ENCODE results near the gene IFFO2. TPM values are rescaled to one million over a fixed set of nuclear protein-coding genes. Genes with fewer than 3 reads are reported as not detected.

Gene IFFO2
- total and polyA plus RNA-seq, 2 donors (not counting 1 experiment from before 2014, with no cell fraction given), result 16.8 to 19.2 TPM

- Histone ChIP-seq H3K27ac (ENCODE audit: low read length in 2 of 2) (no peak overlapping the region), H3K79me2 (ENCODE audit: control insufficient read depth, insufficient read depth, low read length) (no peaks in the 10 kb centered on the region), H3K27me3 (replicated peaks in 1 of 4; ENCODE audit: control extremely low read depth in 1 of 4, control insufficient read depth in 3 of 4, insufficient read depth in 4 of 4, low read length in 3 of 4) (peaks cover 0 to 2% (median 1%) of the 10 kb centered on the region in 4 experiments), H3K36me3 (replicated peaks in 1 of 2; ENCODE audit: control extremely low read depth in 1 of 2, control insufficient read depth in 1 of 2, extremely low read depth in 1 of 2, insufficient read depth in 2 of 2, low read length in 1 of 2) (no peaks in the 10 kb centered on the region), H3K9me3 (ENCODE audit: control extremely low read depth in 1 of 3, control insufficient read depth in 2 of 3, insufficient read depth in 1 of 3, low read length in 2 of 3) (no peaks in the 10 kb centered on the region), H3K4me2 (replicated peaks; ENCODE audit: low read depth, low read length, poor library complexity, severe bottlenecking) (no peak overlapping the region), H2AFZ (ENCODE audit: insufficient read depth, low read depth, low read length, poor library complexity, severe bottlenecking) (no peak overlapping the region), H4K20me1 (ENCODE audit: control insufficient read depth, insufficient read depth, low read length, poor library complexity, severe bottlenecking) (no peaks in the 10 kb centered on the region), H3K4me3 (ENCODE audit: control extremely low read depth in 1 of 5, extremely low read depth in 1 of 5, insufficient read depth in 1 of 5, low read depth in 2 of 5, low read length in 4 of 5) (no peak overlapping the region), H3K9ac (ENCODE audit: low read length) (no peak overlapping the region), H3K4me1 (ENCODE audit: control insufficient read depth in 2 of 2, insufficient read depth in 2 of 2, low read length in 2 of 2) (no peaks in the 10 kb centered on the region)
- POLR2A ChIA-PET, result no interaction called here
- Mint-ChIP-seq H3K4me1 (no peaks in the 10 kb centered on the region), H3K4me3 (no peak overlapping the region), H3K27me3 (peaks cover 15% of the 10 kb centered on the region), H3K9me3 (ENCODE audit: insufficient read depth) (no peaks in the 10 kb centered on the region), H3K27ac (no peak overlapping the region)
- no peak for DNase-seq
- no peak for ATAC-seq (ENCODE audit: low read depth)
- intact Hi-C loops (cut with micrococcal nuclease), result no loop called here
- TF ChIP-seq CTCF (IDR thresholded peaks at IDR 0.05) (no peak), EZH2 (IDR thresholded peaks at IDR 0.05; ENCODE audit: borderline replicate concordance, insufficient read depth, low read depth, low read length, poor library complexity, severe bottlenecking) (no peak)
- CTCF ChIA-PET, result no interaction called here
- no CpG with 5 or more reads among the region's 1 CpG for WGBS (ENCODE audit: insufficient coverage)
These were observed 100.0 kb downstream of the IFFO2 start for GRCh38 chr1:18856435-18856834.

DNA sequence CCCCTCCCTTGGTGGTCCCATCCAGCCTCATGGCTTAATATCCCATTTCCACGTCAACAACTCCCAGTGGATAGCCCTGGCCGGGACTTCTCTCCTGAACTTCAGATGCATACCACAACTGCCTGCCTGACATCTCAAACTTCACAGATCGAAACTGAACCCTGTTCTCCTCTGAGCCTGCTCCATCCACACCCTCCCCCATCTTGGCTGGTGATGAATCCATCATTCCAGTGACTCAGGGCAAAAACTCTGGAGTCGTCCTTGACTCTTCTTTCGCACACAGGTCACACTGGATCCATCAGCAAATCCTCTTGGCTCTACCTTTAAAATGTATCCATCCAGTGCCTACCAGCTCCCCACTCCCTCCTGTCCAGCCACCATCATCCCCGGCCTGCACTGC lies 100.9 kb downstream of the IFFO2 start:
- Mint-ChIP-seq H3K4me3 (no peak overlapping the region), H3K27me3 (peaks cover 15% of the 10 kb centered on the region), H3K4me1 (no peaks in the 10 kb centered on the region), H3K27ac (no peak overlapping the region), H3K9me3 (ENCODE audit: insufficient read depth) (no peaks in the 10 kb centered on the region)
- Histone ChIP-seq H2AFZ (ENCODE audit: insufficient read depth, low read depth, low read length, poor library complexity, severe bottlenecking) (no peak overlapping the region), H3K4me2 (replicated peaks; ENCODE audit: low read depth, low read length, poor library complexity, severe bottlenecking) (no peak overlapping the region), H3K9me3 (ENCODE audit: control extremely low read depth in 1 of 3, control insufficient read depth in 2 of 3, insufficient read depth in 1 of 3, low read length in 2 of 3) (no peaks in the 10 kb centered on the region), H3K36me3 (replicated peaks in 1 of 2; ENCODE audit: control extremely low read depth in 1 of 2, control insufficient read depth in 1 of 2, extremely low read depth in 1 of 2, insufficient read depth in 2 of 2, low read length in 1 of 2) (no peaks in the 10 kb centered on the region), H3K27ac (ENCODE audit: low read length in 2 of 2) (no peak overlapping the region), H4K20me1 (ENCODE audit: control insufficient read depth, insufficient read depth, low read length, poor library complexity, severe bottlenecking) (no peaks in the 10 kb centered on the region), H3K27me3 (replicated peaks in 1 of 4; ENCODE audit: control extremely low read depth in 1 of 4, control insufficient read depth in 3 of 4, insufficient read depth in 4 of 4, low read length in 3 of 4) (peaks cover 0 to 3% (median 1%) of the 10 kb centered on the region in 4 experiments), H3K4me3 (ENCODE audit: control extremely low read depth in 1 of 5, extremely low read depth in 1 of 5, insufficient read depth in 1 of 5, low read depth in 2 of 5, low read length in 4 of 5) (no peak overlapping the region), H3K4me1 (ENCODE audit: control insufficient read depth in 2 of 2, insufficient read depth in 2 of 2, low read length in 2 of 2) (no peaks in the 10 kb centered on the region), H3K9ac (ENCODE audit: low read length) (no peak overlapping the region), H3K79me2 (ENCODE audit: control insufficient read depth, insufficient read depth, low read length) (no peaks in the 10 kb centered on the region)
- POLR2A ChIA-PET, result no interaction called here
- 77% methylated on average over 6 of the region's 6 CpGs for WGBS (ENCODE audit: insufficient coverage)
- ATAC-seq (ENCODE audit: low read depth), result no peak
- CTCF ChIA-PET, result no interaction called here
- intact Hi-C loops (cut with micrococcal nuclease), result no loop called here
- DNase-seq, result no peak
- TF ChIP-seq EZH2 (IDR thresholded peaks at IDR 0.05; ENCODE audit: borderline replicate concordance, insufficient read depth, low read depth, low read length, poor library complexity, severe bottlenecking) (no peak), CTCF (IDR thresholded peaks at IDR 0.05) (no peak)
